HG03066 (cell line): Measurements from ENCODE around the gene VPS16.

ENCODE experiments used
- ATAC-seq: cut with Tn5 transposase; IDR thresholded peaks from one replicate; pipeline ENCODE4 v1.9.1; 2021; ENCODE audit warnings: low read depth; ENCODE audit not compliant: unreplicated experiment

Gene VPS16

DNA sequence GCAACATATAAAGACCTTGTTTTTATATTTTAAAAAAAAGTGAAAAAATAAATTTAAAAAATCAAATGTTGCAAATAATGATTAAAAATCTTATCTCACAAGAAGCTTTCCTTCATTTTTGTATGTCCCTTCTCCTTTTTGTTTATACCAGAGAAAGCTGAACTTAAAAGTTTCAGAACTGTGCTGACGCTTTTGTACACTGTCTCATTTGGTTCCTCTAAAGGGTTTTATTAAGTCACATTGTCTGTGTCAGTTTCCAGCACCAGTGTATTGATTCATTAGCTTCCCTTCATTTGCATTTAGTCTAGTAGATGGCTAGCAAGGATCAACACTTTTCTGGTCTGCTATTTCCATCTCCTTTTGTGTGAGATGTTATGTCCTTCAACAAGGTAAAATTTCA, 6.8 kb upstream of the VPS16 start:
- ATAC-seq, result no peak

DNA sequence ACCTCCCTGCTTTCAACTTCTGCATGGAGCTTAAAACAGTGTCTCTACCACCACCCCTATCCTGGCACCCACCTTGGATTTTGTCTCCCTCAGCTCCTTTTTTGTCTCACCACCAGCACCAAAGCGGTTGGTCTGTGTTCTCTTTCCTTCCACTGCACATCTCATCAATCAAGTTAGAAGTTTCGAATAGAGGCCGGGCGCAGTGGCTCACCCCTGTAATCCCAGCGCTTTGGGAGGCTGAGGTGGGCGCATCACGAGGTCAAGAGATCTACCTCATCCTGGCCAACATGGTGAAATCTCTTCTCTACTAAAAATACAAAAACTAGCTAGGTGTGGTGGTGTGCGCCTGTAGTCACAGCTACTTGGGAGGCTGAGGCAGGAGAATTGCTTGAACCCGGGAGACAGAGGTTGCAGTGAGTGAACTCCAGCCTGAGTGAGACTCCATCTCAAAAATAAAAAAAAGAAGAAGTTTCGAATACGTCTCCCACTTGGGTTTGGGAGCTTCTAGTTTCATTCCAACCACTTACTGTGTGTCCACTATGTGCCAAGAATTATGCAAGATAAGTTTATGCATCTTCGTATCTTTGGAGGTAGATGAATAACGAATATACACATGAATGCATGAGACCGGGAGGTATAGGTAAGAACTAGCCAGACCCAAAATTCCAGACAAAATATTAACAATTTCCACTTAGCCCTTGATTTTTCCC, 6.0 kb upstream of the VPS16 start:
- ATAC-seq, result no peak

DNA sequence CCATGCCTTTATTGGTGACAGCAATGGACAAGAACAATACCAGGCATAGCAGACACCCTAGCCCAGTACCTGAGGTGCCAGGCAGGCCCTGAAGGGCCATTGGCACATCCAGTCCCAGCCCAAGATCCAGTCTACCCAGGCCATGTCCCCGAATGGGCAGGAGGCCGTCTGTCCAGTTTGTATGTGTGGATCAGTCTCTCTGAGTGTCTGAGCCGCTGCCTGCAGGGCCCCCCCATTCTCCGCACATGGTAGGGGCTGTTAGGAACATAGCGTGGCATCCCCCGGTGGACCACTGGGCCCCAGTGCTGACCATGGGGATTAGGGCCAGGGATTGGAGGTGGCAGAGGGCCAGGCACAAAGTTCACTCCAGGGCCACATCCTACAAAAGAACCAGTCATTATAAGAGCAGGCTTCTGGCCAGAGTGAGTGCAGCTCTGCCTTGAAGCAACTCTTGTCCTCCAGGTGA, 5.2 kb upstream of the VPS16 start:
- no peak for ATAC-seq

DNA sequence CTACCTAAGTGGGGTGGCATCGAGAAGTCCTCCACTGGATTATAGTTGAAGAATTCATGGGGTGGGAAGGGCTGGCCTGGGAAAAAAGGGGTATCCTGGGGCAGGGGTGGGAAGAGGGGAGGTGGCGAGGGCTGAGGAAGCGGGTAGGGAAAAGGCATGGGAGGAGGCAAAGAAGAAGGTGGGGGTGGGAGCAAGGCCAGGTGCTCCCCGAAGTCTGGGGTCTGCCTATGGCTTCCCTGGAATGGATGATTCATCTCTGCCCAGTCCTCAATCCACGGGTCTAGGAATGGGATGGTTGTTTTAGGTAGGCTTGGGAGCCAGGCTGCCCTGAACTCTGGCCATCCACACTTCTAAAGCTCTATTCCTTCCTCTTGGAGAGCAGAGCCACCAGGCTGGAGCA, 4.5 kb upstream of the VPS16 start:
- ATAC-seq, result no peak

- ATAC-seq, result no peak
Observed at GRCh38 chr20:2837221-2837960, 3.2 kb upstream of the VPS16 start.

GRCh38 chr20:2838170-2838797, 2.3 kb upstream of the VPS16 start:
- no peak for ATAC-seq

GRCh38 chr20:2838847-2839671, 1.5 kb upstream of the VPS16 start:
- no peak for ATAC-seq

- ATAC-seq, result no peak
Observed at GRCh38 chr20:2839732-2840137, 810 bp upstream of the VPS16 start.

GRCh38 chr20:2840967-2841531, 504 bp downstream of the VPS16 start:
- peak; percentile 42 for ATAC-seq

- ATAC-seq, result no peak
Observed at GRCh38 chr20:2845607-2846006, 5.1 kb downstream of the VPS16 start.

DNA sequence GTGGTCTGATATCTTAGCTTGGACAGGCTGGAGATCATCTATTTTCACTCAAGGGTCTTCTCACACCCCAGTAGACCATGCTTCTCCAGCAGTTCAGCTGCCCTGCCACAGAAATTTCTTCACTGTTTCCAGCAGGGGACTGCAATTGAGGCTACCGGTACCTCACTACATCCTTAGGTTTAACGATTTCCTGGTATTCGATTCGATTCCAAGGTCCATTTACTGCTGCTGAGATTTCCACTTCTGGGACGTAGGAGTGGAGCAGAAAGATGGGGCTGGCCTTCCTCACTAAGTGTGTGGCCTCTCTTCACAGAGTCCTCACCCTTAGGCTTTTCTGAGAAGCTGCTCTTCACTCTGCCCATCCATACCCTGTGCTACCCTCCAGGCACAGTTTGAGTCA, 6.2 kb downstream of the VPS16 start:
- ATAC-seq, result no peak

DNA sequence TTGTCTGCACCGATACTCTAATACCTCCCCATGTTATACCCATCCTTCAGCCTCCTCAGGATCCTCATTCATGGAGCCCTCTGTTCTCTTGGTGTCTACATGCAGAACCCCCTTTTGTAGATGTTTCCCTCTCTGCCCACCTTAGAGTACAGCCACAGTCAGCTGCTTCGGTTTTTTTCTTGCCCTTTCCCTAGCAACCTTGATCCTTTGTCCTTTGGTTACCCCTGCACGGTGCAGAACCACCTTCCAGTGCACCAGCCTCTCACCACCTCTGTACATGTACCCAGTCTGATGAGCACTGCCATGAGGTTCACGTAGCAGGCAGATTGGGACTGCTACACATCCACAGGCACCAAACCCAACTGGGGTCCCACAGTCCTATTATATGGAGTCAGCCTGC, 7.3 kb downstream of the VPS16 start:
- no peak for ATAC-seq

- no peak for ATAC-seq
Observed at GRCh38 chr20:2849529-2849928, 9.0 kb downstream of the VPS16 start.

- no peak for ATAC-seq
Observed at GRCh38 chr20:2851086-2851485, 10.5 kb downstream of the VPS16 start.

- no peak for ATAC-seq
Observed at GRCh38 chr20:2858591-2858990, 18.0 kb downstream of the VPS16 start.

- no peak for ATAC-seq
Observed at GRCh38 chr20:2859330-2860121, 19.0 kb downstream of the VPS16 start.

GRCh38 chr20:2864626-2865025, 24.1 kb downstream of the VPS16 start:
- ATAC-seq, result no peak

GRCh38 chr20:2865101-2865500, 24.6 kb downstream of the VPS16 start:
- no peak for ATAC-seq

DNA sequence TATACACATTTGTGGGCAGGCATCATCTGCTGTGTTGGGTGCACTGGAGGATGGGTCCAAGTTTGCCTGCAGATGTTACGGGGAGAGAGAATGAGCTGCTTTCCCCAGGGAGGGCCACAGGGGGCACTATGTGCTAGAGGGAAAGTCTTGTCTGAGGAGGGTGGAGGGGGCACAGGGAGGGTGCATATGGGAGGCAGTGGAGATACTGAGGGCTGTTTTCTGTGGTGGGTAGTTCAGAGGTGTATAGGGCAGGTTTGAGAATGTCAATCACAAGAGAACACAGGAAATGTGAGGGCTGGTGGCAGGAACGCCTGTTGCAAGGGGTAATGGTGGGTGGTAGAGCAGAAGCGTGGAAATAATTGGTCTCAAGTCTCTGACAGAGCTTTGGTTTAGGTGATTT, 25.1 kb downstream of the VPS16 start:
- no peak for ATAC-seq

DNA sequence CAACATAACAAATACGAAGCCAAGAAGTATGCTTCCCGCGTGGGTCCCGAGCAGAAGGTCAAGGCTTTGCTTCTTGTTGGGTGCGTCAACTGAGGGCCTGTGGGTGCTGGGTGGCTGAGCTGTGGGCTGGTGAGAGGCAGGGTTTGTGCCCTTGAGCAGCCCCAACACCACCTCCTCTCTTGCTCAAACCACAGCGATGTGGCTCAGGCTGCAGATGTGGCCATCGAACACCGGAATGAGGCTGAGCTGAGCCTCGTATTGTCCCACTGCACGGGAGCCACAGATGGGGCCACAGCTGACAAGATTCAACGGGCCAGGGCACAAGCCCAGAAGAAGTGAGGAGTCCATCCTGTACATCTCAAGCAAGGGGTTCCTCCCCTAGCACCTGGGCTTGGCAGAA, 25.7 kb downstream of the VPS16 start:
- no peak for ATAC-seq
